Osteocyte (in vitro differentiated cells): ENCODE results near the gene WDR18. TPM values are rescaled to one million over a fixed set of nuclear protein-coding genes. Genes with fewer than 3 reads are reported as not detected.
A peak's percentile ranks its signal among the peaks of the same experiment; 100 is the strongest.

Experiments used
- DNase-seq: peaks from one replicate; pipeline ENCODE4 v3.0.0; 2021; ENCODE audit warnings: mixed read lengths; ENCODE audit not compliant: unreplicated experiment; ENCODE audit errors: extremely low spot score
- H3K27ac Mint-ChIP-seq: one replicate; pipeline ENCODE4 v1.8.0; 2021; ENCODE audit warnings: mild to moderate bottlenecking, mixed read lengths; ENCODE audit not compliant: unreplicated experiment
- H3K27me3 Mint-ChIP-seq: one replicate; pipeline ENCODE4 v1.8.0; 2021; ENCODE audit warnings: mixed read lengths; ENCODE audit not compliant: unreplicated experiment
- H3K36me3 Mint-ChIP-seq: one replicate; pipeline ENCODE4 v1.8.0; 2021; ENCODE audit warnings: mixed read lengths; ENCODE audit not compliant: unreplicated experiment
- H3K4me1 Mint-ChIP-seq: one replicate; pipeline ENCODE4 v1.8.0; 2021; ENCODE audit warnings: mixed read lengths; ENCODE audit not compliant: unreplicated experiment
- H3K4me3 Mint-ChIP-seq: one replicate; pipeline ENCODE4 v1.8.0; 2021; ENCODE audit warnings: mild to moderate bottlenecking, moderate library complexity, mixed read lengths; ENCODE audit not compliant: unreplicated experiment
- H3K9me3 Mint-ChIP-seq: one replicate; pipeline ENCODE4 v1.8.0; 2021; ENCODE audit warnings: mixed read lengths; ENCODE audit not compliant: unreplicated experiment
- CTCF ChIP-seq: fragments of 200-600 bp; sonication (generic); IDR thresholded peaks from 2 replicates; pipeline ENCODE4 v1.5.0; 2021; ENCODE audit warnings: antibody characterized with exemption, mild to moderate bottlenecking, moderate library complexity
- long read RNA-seq: library from polyadenylated mRNA; unstranded; transcript quantifications from one replicate; pipeline ENCODE4 v2.0.0, GENCODE V29; 2021
- total RNA-seq: library from RNA; stranded (reverse); gene quantifications from 2 replicates; pipeline ENCODE4 v1.2.1, GENCODE V29; 2021

WDR18 gene
- 60.2 and 61.2 TPM in 2 replicates for total RNA-seq
- long read RNA-seq, transcript WDR18-202 (10 exons, 1,608 nt) = major isoform, 26 of 27 reads
- long read RNA-seq, partial matches to known transcripts = 0 of 27 reads
- long read RNA-seq, other reads (novel, unspliced or antisense) = 1 of 27 reads

- TF ChIP-seq CTCF = no peak
Measured at GRCh38 chr19:984165-984967, at the start of gene WDR18. Gene WDR18, plus strand, starts transcription at chr19:984345. Its CDS starts 9 bp downstream, at chr19:984354.

GRCh38 chr19:934865-935479 lies 49.2 kb upstream of the WDR18 start:
- H3K4me1 Mint-ChIP-seq = peaks cover 44% of the 10 kb centered on the region

More at GRCh38 chr19:984165-984967, at the start of gene WDR18:
- Mint-ChIP-seq H3K36me3 (peaks cover 14% of the 10 kb centered on the region), H3K4me1 (peaks cover 27% of the 10 kb centered on the region), H3K9me3 (no peaks in the 10 kb centered on the region), H3K4me3 (peak within 1 kb of the TSS; percentile 95), H3K27me3 (no peaks in the 10 kb centered on the region), H3K27ac (peak within 1 kb of the TSS; percentile 94)
- peak; percentile 97 for DNase-seq

GRCh38 chr19:936175-936546 lies 48.0 kb upstream of the WDR18 start:
- no peak overlapping the region for H3K4me3 Mint-ChIP-seq
- no peaks in the 10 kb centered on the region for H3K9me3 Mint-ChIP-seq
- no peak for DNase-seq
- no peaks in the 10 kb centered on the region for H3K27me3 Mint-ChIP-seq
- no peak overlapping the region for H3K27ac Mint-ChIP-seq
- H3K4me1 Mint-ChIP-seq = peaks cover 47% of the 10 kb centered on the region
- TF ChIP-seq CTCF = no peak
- H3K36me3 Mint-ChIP-seq = peaks cover 14% of the 10 kb centered on the region

More at GRCh38 chr19:934865-935479, 49.2 kb upstream of the WDR18 start:
- Mint-ChIP-seq H3K4me3 (no peak overlapping the region), H3K27me3 (no peaks in the 10 kb centered on the region), H3K36me3 (peaks cover 13% of the 10 kb centered on the region), H3K9me3 (no peaks in the 10 kb centered on the region), H3K27ac (peak overlapping the region; percentile 41)
- TF ChIP-seq CTCF = no peak
- no peak for DNase-seq

GRCh38 chr19:937259-937694 lies 46.9 kb upstream of the WDR18 start:
- Mint-ChIP-seq H3K9me3 (no peaks in the 10 kb centered on the region), H3K36me3 (peaks cover 12% of the 10 kb centered on the region), H3K27me3 (no peaks in the 10 kb centered on the region), H3K4me1 (peaks cover 43% of the 10 kb centered on the region), H3K27ac (no peak overlapping the region), H3K4me3 (no peak overlapping the region)
- no peak for DNase-seq
- no peak for TF ChIP-seq CTCF
